ENCODE data around the gene CDIP1.
A peak's percentile ranks its signal among the peaks of the same experiment; 100 is the strongest.

Gene CDIP1

DNA sequence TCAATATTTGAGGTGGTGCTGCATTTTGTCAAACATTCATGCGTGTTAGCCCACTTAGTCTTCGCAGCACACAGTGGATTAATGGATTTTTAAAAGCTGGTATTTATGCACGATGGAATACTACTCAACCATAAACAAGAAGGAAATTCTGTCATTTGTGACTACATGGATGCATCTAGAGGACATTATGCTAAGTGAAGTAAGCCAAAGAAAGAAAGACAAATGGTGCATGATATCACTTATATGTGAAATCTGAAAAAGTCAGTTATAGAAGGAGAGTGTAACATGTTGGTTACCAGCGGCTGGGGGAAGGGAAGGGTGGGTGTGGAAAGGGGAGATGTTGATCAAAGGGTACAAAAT is 39.4 kb downstream of the CDIP1 start:
- Histone ChIP-seq H3K79me2 (ENCODE audit: control insufficient read depth, insufficient read depth, low read length) (no peaks in the 10 kb centered on the region), H3K36me3 (ENCODE audit: control insufficient read depth, insufficient read depth, low read length) (no peaks in the 10 kb centered on the region), H4K8ac (ENCODE audit: low read depth, low read length) (no peak overlapping the region), H3K79me1 (ENCODE audit: low read length) (peaks cover 15% of the 10 kb centered on the region), H3K9ac (ENCODE audit: low read length) (no peak overlapping the region), H3K23ac (ENCODE audit: low read length) (no peak overlapping the region), H4K5ac (ENCODE audit: low read length) (no peak overlapping the region), H2AK5ac (ENCODE audit: low read length) (no peak overlapping the region), H3K27me3 (ENCODE audit: insufficient read depth, low read length, poor library complexity) (no peaks in the 10 kb centered on the region), H2BK120ac (ENCODE audit: low read depth, low read length) (no peak overlapping the region), H3K4me1 (ENCODE audit: control insufficient read depth, low read depth, low read length) (no peaks in the 10 kb centered on the region), H3K4me3 (ENCODE audit: low read length) (no peak overlapping the region), H2BK15ac (replicated peaks; ENCODE audit: low read depth) (no peak overlapping the region), H3K56ac (ENCODE audit: low read length) (no peak overlapping the region), H3K4ac (ENCODE audit: low read depth, low read length) (no peak overlapping the region), H3K4me2 (ENCODE audit: low read length) (no peak overlapping the region), H3K27ac (ENCODE audit: low read depth, low read length) (no peak overlapping the region), H2BK5ac (ENCODE audit: low read length) (no peak overlapping the region), H3K18ac (ENCODE audit: low read length) (no peak overlapping the region)
- WGBS (ENCODE audit: extremely low coverage, insufficient coverage, low lambda C conversion rate) = no CpG with 5 or more reads among the region's 4 CpGs
- DNase-seq = no peak

DNA sequence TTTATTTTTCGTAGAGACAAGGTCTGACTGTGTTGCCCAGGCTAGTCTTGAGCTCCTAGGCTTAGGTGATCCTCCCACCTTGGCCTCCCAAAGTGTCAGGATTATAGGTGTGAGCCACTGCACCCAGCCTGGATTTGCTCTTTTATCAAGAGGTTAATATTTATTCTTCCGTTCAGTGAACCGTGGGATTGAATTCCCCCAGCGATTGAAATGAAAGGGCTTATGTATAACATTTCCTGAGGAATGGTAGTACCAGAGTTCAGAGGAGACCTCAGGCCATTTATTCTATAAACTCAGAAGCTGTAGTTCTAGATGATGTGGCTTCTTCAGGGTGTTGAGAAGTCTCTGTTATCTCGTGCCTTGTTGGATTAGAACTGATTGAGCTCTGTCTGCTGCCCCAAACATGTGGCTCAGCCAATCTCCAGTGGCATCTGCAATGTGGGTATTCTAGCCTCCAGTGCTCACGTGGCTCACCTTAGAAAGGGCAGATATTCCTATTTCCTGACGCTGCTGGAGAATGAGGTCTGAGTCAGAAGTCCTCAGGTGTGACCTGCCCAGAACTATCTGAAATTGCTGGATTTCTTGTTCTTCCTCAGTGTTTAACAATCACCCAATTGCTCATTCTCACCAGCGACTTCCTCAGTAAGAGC is 39.9 kb downstream of the CDIP1 start:
- no peak overlapping the region for H3K27ac ChIP-seq (ENCODE audit: low read depth, low read length)
- H3K56ac ChIP-seq (ENCODE audit: low read length) = no peak overlapping the region
- no peak overlapping the region for H2BK15ac ChIP-seq (replicated peaks; ENCODE audit: low read depth)
- no peak for DNase-seq
- no peaks in the 10 kb centered on the region for H3K4me1 ChIP-seq (ENCODE audit: control insufficient read depth, low read depth, low read length)
- no peak overlapping the region for H3K4me3 ChIP-seq (ENCODE audit: low read length)
- no peak overlapping the region for H2AK5ac ChIP-seq (ENCODE audit: low read length)
- no peak overlapping the region for H2BK120ac ChIP-seq (ENCODE audit: low read depth, low read length)
- peaks cover 13% of the 10 kb centered on the region for H3K79me1 ChIP-seq (ENCODE audit: low read length)
- no peaks in the 10 kb centered on the region for H3K27me3 ChIP-seq (ENCODE audit: insufficient read depth, low read length, poor library complexity)
- no peak overlapping the region for H3K9ac ChIP-seq (ENCODE audit: low read length)
- H3K4ac ChIP-seq (ENCODE audit: low read depth, low read length) = no peak overlapping the region
- no peaks in the 10 kb centered on the region for H3K36me3 ChIP-seq (ENCODE audit: control insufficient read depth, insufficient read depth, low read length)
- no peak overlapping the region for H4K5ac ChIP-seq (ENCODE audit: low read length)
- no CpG with 5 or more reads among the region's 8 CpGs for WGBS (ENCODE audit: extremely low coverage, insufficient coverage, low lambda C conversion rate)
- no peaks in the 10 kb centered on the region for H3K79me2 ChIP-seq (ENCODE audit: control insufficient read depth, insufficient read depth, low read length)
- no peak overlapping the region for H3K23ac ChIP-seq (ENCODE audit: low read length)
- no peak overlapping the region for H3K18ac ChIP-seq (ENCODE audit: low read length)
- H4K8ac ChIP-seq (ENCODE audit: low read depth, low read length) = no peak overlapping the region
- H2BK5ac ChIP-seq (ENCODE audit: low read length) = no peak overlapping the region
- no peak overlapping the region for H3K4me2 ChIP-seq (ENCODE audit: low read length)

DNA sequence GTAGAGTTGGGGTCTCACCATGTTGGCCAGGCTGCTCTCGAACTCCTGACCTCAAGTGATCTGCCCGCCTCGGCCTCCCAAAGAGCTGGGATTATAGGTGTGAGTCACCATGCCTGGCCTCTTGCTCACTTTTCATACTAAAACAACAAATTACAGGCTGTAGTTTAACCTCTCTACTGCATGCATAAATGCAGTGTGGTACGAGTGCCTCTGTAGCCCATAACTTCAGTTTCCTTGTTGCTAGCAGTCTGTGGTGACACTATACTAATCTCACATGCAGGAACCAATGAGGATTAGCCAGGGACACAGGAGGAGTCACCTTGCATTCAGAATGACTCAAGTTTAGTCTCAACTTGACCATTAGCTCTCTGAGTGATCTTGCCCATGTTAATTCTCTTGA is 42.3 kb downstream of the CDIP1 start:
- H3K27ac ChIP-seq (ENCODE audit: low read depth, low read length) = no peak overlapping the region
- H2BK15ac ChIP-seq (replicated peaks; ENCODE audit: low read depth) = no peak overlapping the region

DNA sequence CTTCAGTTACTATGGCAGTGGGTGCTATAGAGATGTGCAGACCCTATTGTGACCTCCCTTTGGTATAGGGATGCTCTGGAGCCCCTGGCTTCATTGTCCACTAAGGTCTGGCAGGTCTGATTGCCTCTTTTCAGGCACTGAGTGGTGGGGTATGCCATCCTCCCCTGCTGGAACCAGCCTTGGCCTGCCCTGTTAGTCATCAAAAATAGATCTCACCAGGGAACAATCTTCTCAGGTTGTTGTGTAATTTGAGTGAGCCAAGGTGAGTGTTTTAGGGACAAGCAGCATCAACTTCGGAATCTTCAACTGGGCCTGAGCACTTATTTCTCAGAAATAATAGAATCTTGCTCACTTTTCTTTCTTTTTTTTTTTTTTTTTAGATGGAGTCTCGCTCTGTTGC is 42.8 kb downstream of the CDIP1 start:
- Histone ChIP-seq H3K27me3 (ENCODE audit: insufficient read depth, low read length, poor library complexity) (no peaks in the 10 kb centered on the region), H3K4me2 (ENCODE audit: low read length) (no peak overlapping the region), H3K79me1 (ENCODE audit: low read length) (peaks cover 10% of the 10 kb centered on the region), H3K9ac (ENCODE audit: low read length) (no peak overlapping the region), H3K27ac (ENCODE audit: low read depth, low read length) (no peak overlapping the region), H3K79me2 (ENCODE audit: control insufficient read depth, insufficient read depth, low read length) (peaks cover under 1% of the 10 kb centered on the region), H3K4me3 (ENCODE audit: low read length) (no peak overlapping the region), H3K36me3 (ENCODE audit: control insufficient read depth, insufficient read depth, low read length) (no peaks in the 10 kb centered on the region), H3K18ac (ENCODE audit: low read length) (no peak overlapping the region), H2AK5ac (ENCODE audit: low read length) (no peak overlapping the region), H4K5ac (ENCODE audit: low read length) (no peak overlapping the region), H2BK5ac (ENCODE audit: low read length) (no peak overlapping the region), H2BK120ac (ENCODE audit: low read depth, low read length) (no peak overlapping the region), H3K4me1 (ENCODE audit: control insufficient read depth, low read depth, low read length) (no peaks in the 10 kb centered on the region), H3K4ac (ENCODE audit: low read depth, low read length) (no peak overlapping the region), H2BK15ac (replicated peaks; ENCODE audit: low read depth) (no peak overlapping the region), H3K23ac (ENCODE audit: low read length) (no peak overlapping the region), H4K8ac (ENCODE audit: low read depth, low read length) (no peak overlapping the region), H3K56ac (ENCODE audit: low read length) (no peak overlapping the region)
- no peak for DNase-seq
- WGBS (ENCODE audit: extremely low coverage, insufficient coverage, low lambda C conversion rate) = no CpG with 5 or more reads among the region's 2 CpGs

More for the DNA sequence above, 42.3 kb downstream of the CDIP1 start:
- Histone ChIP-seq H3K4me1 (ENCODE audit: control insufficient read depth, low read depth, low read length) (no peaks in the 10 kb centered on the region), H3K36me3 (ENCODE audit: control insufficient read depth, insufficient read depth, low read length) (no peaks in the 10 kb centered on the region), H3K18ac (ENCODE audit: low read length) (no peak overlapping the region), H3K9ac (ENCODE audit: low read length) (no peak overlapping the region), H3K79me2 (ENCODE audit: control insufficient read depth, insufficient read depth, low read length) (no peaks in the 10 kb centered on the region), H2BK120ac (ENCODE audit: low read depth, low read length) (no peak overlapping the region), H3K4ac (ENCODE audit: low read depth, low read length) (no peak overlapping the region), H4K8ac (ENCODE audit: low read depth, low read length) (no peak overlapping the region), H3K4me2 (ENCODE audit: low read length) (no peak overlapping the region), H3K79me1 (ENCODE audit: low read length) (peaks cover 9% of the 10 kb centered on the region), H3K27me3 (ENCODE audit: insufficient read depth, low read length, poor library complexity) (no peaks in the 10 kb centered on the region), H4K5ac (ENCODE audit: low read length) (no peak overlapping the region), H3K4me3 (ENCODE audit: low read length) (no peak overlapping the region), H2AK5ac (ENCODE audit: low read length) (no peak overlapping the region), H3K56ac (ENCODE audit: low read length) (no peak overlapping the region), H3K23ac (ENCODE audit: low read length) (no peak overlapping the region), H2BK5ac (ENCODE audit: low read length) (no peak overlapping the region)
- DNase-seq = peak; percentile 38
- WGBS (ENCODE audit: extremely low coverage, insufficient coverage, low lambda C conversion rate) = no CpG with 5 or more reads among the region's 4 CpGs

DNA sequence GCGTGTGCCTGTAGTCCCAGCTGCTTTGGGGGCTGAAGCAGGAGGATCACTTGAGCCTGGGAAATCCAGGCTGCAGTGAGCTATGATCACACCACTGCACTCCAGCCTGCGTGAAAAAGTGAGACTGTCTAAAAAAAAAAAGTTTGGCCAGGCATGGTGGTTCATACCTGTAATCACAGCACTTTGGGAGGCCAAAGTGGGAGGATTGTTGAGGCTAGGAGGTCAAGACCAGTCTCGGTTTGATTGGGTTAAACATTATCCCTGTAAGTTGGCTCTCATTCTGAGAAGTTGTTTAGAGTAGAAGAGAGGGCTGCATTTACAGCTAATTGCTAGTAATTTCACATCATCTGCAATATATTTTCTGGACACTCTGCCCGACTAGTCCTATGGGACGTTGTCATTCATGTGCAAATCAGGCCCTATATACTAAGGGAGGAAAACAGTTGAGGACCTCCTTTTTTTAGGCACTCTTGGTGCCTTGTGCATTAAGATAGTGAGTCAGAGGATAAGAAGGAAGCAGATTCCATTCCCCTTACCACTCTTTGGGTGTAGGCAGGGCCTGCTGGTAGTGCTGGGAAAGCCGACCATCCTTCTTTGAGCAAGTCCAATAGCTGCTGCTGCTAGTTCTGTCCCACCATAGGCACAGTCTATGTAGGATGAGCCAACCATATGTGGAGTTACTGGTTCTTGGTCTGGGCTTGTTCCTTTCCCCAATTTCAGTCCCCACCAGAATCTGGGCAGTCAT is 43.7 kb downstream of the CDIP1 start:
- Histone ChIP-seq H4K5ac (ENCODE audit: low read length) (no peak overlapping the region), H2AK5ac (ENCODE audit: low read length) (no peak overlapping the region), H3K18ac (ENCODE audit: low read length) (no peak overlapping the region), H3K79me1 (ENCODE audit: low read length) (peaks cover 11% of the 10 kb centered on the region), H3K4me2 (ENCODE audit: low read length) (no peak overlapping the region), H3K79me2 (ENCODE audit: control insufficient read depth, insufficient read depth, low read length) (peaks cover 2% of the 10 kb centered on the region), H3K36me3 (ENCODE audit: control insufficient read depth, insufficient read depth, low read length) (no peaks in the 10 kb centered on the region), H4K8ac (ENCODE audit: low read depth, low read length) (no peak overlapping the region), H2BK5ac (ENCODE audit: low read length) (no peak overlapping the region), H3K27me3 (ENCODE audit: insufficient read depth, low read length, poor library complexity) (no peaks in the 10 kb centered on the region), H3K56ac (ENCODE audit: low read length) (no peak overlapping the region), H2BK15ac (replicated peaks; ENCODE audit: low read depth) (no peak overlapping the region), H3K9ac (ENCODE audit: low read length) (no peak overlapping the region), H2BK120ac (ENCODE audit: low read depth, low read length) (no peak overlapping the region), H3K23ac (ENCODE audit: low read length) (no peak overlapping the region), H3K27ac (ENCODE audit: low read depth, low read length) (no peak overlapping the region), H3K4me1 (ENCODE audit: control insufficient read depth, low read depth, low read length) (no peaks in the 10 kb centered on the region), H3K4ac (ENCODE audit: low read depth, low read length) (no peak overlapping the region), H3K4me3 (ENCODE audit: low read length) (no peak overlapping the region)
- DNase-seq = peak; percentile 87
- no CpG with 5 or more reads among the region's 6 CpGs for WGBS (ENCODE audit: extremely low coverage, insufficient coverage, low lambda C conversion rate)

Data from mesendoderm (in vitro differentiated cells).